Stimulated activated CD4-positive, alpha-beta T cell treated with anti-CD3 and anti-CD28 coated beads, Interleukin-2, amount 100 ng/mL, for 24 hours (primary cell): ENCODE measurements around the gene CACNA1D.
A peak's percentile ranks its signal among the peaks of the same experiment; 100 is the strongest.

Source experiments
- DNase-seq, 2 donors: peaks; one replicate each; pipeline ENCODE4 v3.0.0-alpha.2; 2020

The CACNA1D gene

GRCh38 chr3:53836084-53836872, 341.9 kb downstream of the CACNA1D start:
- no peak for DNase-seq

DNA sequence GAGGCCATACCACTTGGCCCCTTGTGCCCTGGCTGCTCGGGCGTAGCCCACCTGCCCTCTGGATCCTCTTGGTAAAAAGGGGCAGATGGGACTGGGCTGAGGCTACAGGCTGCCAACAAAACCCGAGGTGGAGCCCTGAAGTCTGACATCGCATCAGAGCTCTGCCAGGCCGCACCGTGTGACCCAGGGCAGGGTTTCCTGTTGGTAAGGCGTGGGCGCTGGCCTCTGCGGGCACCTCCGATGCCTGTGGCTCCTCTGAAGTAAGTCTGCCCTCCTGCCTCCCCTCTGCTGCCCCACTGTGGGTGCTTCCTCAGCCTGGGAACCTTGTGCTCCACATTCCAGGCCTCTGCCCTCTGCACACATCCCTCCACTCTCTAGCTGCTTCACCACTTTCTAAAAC, 342.9 kb downstream of the CACNA1D start:
- DNase-seq: no peak

DNA sequence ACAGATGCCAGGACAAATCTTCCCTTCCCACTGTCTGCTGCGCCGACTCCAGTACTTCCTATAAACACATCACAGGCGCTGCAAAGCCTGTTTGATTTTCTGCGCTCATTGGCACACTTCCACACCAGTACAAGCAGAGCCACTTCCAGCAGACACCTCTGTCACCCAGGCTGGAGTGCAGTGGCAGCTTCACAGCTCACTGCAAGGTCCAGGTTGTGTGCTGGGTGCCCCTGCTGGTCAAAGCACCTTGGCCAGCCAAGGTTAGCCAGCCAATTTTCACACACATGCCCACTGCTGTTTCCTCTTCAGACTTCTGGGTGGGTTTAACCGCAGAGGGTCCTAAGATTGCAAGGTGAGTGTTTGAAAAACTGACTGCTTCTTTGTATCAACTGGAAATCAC, 346.9 kb downstream of the CACNA1D start:
- DNase-seq: no peak

- no peak for DNase-seq
Observed at GRCh38 chr3:53842436-53843194, 348.2 kb downstream of the CACNA1D start.

DNA sequence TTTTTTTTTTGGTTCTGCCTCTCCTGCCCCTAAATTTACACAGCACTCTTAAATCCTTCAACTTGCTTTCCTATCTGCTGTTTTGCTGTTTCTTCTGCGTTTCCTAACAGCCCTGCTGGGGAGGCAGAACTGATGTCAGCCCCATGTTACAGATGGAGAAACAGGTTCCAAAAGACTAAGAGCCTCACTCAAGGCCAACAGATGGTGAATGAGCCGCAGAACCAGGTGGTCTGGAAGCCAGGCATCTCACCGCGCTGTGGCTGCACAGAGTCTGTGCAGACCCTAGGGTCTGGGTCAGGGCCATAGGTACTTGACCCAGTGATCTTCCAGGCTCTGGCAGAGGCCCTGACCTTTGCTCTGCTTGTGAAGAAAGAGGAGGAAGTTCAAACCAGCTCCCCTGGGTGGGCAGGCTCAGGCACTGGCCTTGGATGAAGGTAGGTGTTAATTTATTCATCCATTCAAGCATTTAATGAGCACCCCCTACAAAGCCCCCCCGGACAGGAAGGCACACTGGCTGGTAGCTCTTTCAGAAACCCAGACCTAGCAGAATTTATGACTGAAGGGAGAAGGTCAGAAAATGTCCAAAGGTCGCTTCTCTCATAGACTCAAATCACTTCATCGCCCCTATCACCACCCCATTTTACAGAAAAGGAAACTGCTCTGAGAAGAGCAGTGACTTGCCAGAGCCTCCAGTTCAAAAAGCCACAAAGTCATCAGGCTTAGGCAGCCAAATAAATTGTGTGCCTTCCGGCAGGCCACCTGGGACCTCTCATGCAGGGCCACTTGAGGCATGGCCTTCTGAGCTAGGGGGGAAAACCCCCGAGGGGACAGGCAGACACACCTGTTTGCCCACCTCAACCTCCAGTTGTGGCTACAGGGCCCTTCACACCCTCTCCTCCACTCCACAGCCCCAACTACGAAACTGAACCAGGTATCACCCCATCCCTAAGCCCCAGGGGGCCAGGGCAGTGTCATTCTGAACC, 349.1 kb downstream of the CACNA1D start:
- DNase-seq: no peak

GRCh38 chr3:53844262-53845102, 350.1 kb downstream of the CACNA1D start:
- no peak for DNase-seq

DNA sequence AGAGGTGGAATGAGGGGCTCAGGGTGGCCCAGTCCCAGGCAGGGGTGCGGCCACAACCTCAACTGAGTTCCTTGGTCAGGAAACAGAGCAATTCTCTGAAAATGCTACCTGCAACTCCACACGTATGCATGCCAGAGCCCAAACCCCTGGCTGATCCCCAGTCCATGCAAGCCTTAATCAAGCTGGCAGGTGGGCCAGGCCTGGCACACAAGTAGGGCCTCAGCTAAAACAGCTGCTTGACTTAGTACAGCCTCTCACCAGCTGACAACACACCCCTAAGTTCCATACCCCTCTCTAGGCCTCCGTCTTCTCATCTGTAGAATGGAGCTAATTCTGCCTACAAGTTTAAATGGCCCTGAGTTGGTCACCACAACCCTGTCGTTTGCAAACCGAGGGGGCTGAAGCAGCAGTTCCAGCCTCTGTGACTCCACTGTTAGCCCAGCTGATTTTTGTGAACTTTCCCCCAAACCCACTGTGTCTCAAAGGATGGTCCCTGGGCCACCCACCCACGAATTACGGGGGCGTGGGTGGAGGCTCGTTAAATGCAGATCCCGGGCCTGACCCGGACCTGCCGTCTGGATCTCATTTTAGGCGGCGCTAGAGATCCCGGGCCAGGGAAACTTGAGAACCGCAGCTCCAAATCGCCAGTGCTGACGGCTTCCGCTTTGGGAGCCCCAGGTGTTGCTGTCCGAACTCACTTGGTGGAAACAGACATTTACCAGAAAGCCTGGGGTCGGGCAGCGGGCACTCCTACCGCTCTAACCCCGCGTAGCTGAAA, 350.9 kb downstream of the CACNA1D start:
- peak in 1 of 2 donors; percentile 12 for DNase-seq

- no peak for DNase-seq
Observed at GRCh38 chr3:53845881-53846133, 351.4 kb downstream of the CACNA1D start.

DNA sequence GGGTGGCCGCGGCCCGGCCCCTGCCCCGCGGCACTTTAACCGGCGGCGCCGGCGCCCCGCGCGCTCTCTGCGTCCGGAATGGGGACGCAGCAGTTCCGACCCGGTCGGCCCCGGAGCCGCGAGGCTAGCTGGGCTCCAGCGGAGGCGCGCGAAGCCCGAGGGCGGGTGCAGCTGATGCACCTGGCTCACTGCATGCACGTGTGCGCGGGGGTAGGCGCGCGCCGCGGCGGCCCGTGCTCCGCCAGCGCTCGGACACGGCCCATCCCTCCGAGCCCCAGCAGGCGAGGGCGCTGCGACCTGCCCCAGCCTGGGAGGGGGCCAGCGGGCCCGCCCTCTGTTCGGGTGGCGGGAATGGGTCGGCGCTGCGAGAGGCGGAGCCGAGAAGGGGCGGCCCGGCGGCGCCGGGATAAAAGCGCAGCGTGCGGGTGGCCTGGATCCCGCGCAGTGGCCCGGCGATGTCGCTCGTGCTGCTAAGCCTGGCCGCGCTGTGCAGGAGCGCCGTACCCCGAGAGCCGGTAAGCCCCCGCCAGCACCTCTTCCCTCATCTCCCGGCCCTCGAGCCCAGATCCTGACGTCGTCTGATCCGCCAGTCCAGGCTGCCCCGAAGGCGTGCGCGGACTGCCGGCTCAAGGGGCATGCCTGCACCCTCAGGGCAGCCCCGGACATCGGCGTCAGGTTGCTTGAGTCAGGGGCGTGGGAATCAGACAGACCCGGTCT, 351.9 kb downstream of the CACNA1D start, which contains the start of the genes CHDH and IL17RB:
Gene CHDH, minus strand, starts transcription at position 286 of the 717 bp plus-strand sequence. CDS start 22,411 bp downstream, outside the sequence.
Gene IL17RB, plus strand, starts transcription at position 435 of the 717 bp plus-strand sequence. Its CDS starts 21 bp downstream, at position 456.
- peak in 1 of 2 donors; percentile 44 for DNase-seq

DNA sequence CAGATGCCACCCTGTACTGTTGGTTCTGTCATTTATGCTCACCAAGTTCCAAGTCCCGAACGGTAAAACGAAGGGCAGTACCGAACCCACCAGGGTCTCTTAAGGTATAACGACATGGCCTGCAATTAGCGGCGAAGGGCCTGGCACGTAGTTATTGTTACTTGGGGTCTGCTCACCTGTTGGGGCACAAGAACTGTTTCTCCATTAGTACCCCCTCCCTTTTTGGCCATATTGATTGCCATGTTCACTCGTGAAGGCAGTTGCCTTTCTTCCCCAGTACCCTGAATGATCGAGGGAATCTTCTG, 352.4 kb downstream of the CACNA1D start:
- no peak for DNase-seq

DNA sequence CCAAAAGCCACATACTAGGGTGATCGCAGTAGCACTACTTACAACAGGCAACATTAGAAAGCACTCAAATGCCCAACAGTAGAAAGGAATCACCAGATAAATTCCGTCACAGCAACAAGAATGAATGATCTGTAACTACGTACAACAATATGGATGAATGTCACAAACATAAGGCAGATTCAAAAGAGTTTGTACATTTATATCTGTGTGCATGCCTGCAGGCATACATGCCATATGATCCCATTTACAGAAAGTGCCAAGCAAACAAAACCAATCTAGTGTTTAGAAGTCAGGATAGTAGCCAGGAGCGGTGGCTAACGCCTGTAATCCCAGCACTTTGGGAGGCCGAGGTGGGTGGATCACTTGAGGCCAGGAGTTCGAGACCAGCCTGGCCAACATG, 355.5 kb downstream of the CACNA1D start:
- DNase-seq: no peak

DNA sequence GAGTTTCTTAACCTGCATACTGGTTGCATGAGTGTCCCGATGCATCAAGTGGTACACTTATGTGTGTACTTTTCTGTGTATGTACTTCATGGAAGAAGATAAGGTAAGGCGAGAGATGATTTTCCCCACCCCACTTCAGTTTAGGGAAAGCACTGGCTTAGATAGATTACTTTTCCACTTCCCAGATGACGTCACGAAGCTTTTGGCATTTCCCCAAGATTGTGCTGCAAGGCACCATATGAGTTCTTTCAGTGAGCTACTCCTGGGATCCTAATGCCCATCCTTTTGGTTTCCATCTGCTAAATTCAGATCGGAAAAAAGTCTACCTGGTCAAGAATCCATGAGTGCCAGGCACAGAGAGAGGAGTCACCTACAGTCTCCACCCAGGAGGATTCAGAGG, 356.5 kb downstream of the CACNA1D start:
- DNase-seq: no peak

DNA sequence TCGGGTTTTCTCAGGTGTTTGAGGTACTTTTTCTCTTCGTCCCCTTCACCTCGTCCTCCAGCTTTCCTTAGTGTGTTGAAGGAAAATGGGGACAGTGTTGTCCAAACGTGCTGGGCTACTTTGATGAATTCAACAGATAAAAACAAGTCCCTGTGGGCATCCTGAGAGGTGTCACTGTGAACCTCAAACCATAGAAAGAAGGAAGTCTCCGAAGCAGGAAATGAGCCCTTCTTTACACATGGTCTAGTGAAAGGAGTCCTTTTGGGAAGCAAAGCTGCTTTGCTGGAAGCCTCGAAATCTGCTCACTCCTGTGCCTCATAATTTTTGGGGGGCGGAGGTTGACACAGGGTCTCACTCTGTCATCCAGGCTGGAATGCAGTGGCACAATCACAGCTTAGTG, 362.6 kb downstream of the CACNA1D start:
- DNase-seq: no peak

DNA sequence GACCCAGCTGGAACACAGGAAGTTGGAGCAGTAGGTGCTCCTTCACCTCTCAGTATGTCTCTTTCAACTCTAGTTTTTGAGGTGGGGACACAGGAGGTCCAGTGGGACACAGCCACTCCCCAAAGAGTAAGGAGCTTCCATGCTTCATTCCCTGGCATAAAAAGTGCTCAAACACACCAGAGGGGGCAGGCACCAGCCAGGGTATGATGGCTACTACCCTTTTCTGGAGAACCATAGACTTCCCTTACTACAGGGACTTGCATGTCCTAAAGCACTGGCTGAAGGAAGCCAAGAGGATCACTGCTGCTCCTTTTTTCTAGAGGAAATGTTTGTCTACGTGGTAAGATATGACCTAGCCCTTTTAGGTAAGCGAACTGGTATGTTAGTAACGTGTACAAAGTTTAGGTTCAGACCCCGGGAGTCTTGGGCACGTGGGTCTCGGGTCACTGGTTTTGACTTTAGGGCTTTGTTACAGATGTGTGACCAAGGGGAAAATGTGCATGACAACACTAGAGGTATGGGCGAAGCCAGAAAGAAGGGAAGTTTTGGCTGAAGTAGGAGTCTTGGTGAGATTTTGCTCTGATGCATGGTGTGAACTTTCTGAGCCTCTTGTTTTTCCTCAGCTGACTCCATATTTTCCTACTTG, 363.8 kb downstream of the CACNA1D start:
- DNase-seq: no peak

DNA sequence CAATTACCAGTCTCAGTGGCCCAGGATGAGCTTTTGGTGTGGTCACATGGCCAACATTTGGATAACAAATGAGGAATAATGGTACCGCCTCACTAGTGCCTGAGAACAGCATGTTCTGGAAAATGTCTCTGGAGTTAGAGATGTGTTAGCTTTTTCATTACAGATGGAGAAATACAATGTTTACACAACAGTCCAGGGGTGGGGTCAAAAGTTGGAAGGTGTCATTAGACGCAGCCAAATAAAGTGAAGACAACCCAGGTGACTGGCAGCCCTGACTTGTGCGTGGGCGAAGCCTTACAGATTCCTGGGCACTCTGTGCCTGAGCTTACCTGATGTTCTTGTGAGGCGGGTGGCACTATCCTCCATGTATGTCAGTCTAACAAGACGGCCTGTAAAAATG, 364.8 kb downstream of the CACNA1D start:
- no peak for DNase-seq

GRCh38 chr3:53860196-53860595, 365.8 kb downstream of the CACNA1D start:
- DNase-seq: no peak

- no peak for DNase-seq
Observed at GRCh38 chr3:53862241-53862640, 367.8 kb downstream of the CACNA1D start.

GRCh38 chr3:53863145-53863544, 368.7 kb downstream of the CACNA1D start:
- DNase-seq: no peak
